ENCODE measurements around the gene ESR2. TPM values are rescaled to one million over a fixed set of nuclear protein-coding genes. Genes with fewer than 3 reads are reported as not detected.

Gene ESR2
- total RNA-seq, 4 donors from 2014 or later: 0.27 to 1.0 (median 0.78) TPM; not detected in 1

GRCh38 chr14:64064447-64064846, 229.7 kb downstream of the ESR2 start:
- WGBS, 2 donors: 96 to 99% methylated on average over 2 of the region's 2 CpGs
- H3K9me3 ChIP-seq: no peaks in the 10 kb centered on the region
- no peak for TF ChIP-seq CTCF (IDR thresholded peaks at IDR 0.05)
- no peak for TF ChIP-seq POLR2A (IDR thresholded peaks at IDR 0.05)
- H3K36me3 ChIP-seq: no peaks in the 10 kb centered on the region
- intact Hi-C loops (cut with DNase I): no loop called here
- no peak overlapping the region for H3K4me3 ChIP-seq (replicated peaks in 1 of 3)
- no peak overlapping the region for H3K27ac ChIP-seq
- no peaks in the 10 kb centered on the region for H3K27me3 ChIP-seq
- H3K4me1 ChIP-seq: peaks cover 21 to 31% of the 10 kb centered on the region in 2 donors
- DNase-seq: no peak

GRCh38 chr14:64062381-64063115, 231.6 kb downstream of the ESR2 start:
- Histone ChIP-seq H3K9me3 (no peaks in the 10 kb centered on the region), H3K4me1 (peaks cover 21 to 31% of the 10 kb centered on the region in 2 donors), H3K27me3 (no peaks in the 10 kb centered on the region), H3K36me3 (no peaks in the 10 kb centered on the region), H3K27ac (peak overlapping the region; percentile 47 to 84 (median 47)), H3K4me3 (replicated peaks in 1 of 3) (no peak overlapping the region)
- TF ChIP-seq POLR2A (IDR thresholded peaks at IDR 0.05): no peak
- no peak for TF ChIP-seq CTCF (IDR thresholded peaks at IDR 0.05)
- WGBS, 2 donors: 44 to 49% methylated on average over 7 of the region's 7 CpGs
- no peak for DNase-seq
- intact Hi-C loops (cut with DNase I): no loop called here

GRCh38 chr14:64061706-64062105, 232.5 kb downstream of the ESR2 start:
- TF ChIP-seq POLR2A (IDR thresholded peaks at IDR 0.05) (no peak), CTCF (IDR thresholded peaks at IDR 0.05) (no peak)
- peak overlapping the region; percentile 36 to 84 (median 47) for H3K27ac ChIP-seq
- DNase-seq: no peak
- H3K27me3 ChIP-seq: no peaks in the 10 kb centered on the region
- no peaks in the 10 kb centered on the region for H3K36me3 ChIP-seq
- H3K4me3 ChIP-seq (replicated peaks in 1 of 3): no peak overlapping the region
- intact Hi-C loops (cut with DNase I): no loop called here
- no peaks in the 10 kb centered on the region for H3K9me3 ChIP-seq
- 47 to 59% methylated on average over 1 of the region's 1 CpG for WGBS, 2 donors
- H3K4me1 ChIP-seq: peaks cover 21 to 31% of the 10 kb centered on the region in 2 donors

- H3K36me3 ChIP-seq: no peaks in the 10 kb centered on the region
- no peak for TF ChIP-seq POLR2A (IDR thresholded peaks at IDR 0.05)
- no peak for TF ChIP-seq CTCF (IDR thresholded peaks at IDR 0.05)
- no peaks in the 10 kb centered on the region for H3K27me3 ChIP-seq
- peak overlapping the region in 2 of 3 donors; percentile 36 to 84 for H3K27ac ChIP-seq
- no peaks in the 10 kb centered on the region for H3K9me3 ChIP-seq
- no peak overlapping the region for H3K4me3 ChIP-seq (replicated peaks in 1 of 3)
- DNase-seq: no peak
- 76 to 94% methylated on average over 1 of the region's 1 CpG for WGBS, 2 donors
- H3K4me1 ChIP-seq: peaks cover 21 to 31% of the 10 kb centered on the region in 2 donors
- intact Hi-C loops (cut with DNase I): no loop called here
Observed at GRCh38 chr14:64061115-64061514, 233.1 kb downstream of the ESR2 start.

- peak overlapping the region in 1 of 3 donors; percentile 84 for H3K27ac ChIP-seq
- no peak for DNase-seq
- peaks cover 21 to 31% of the 10 kb centered on the region in 2 donors for H3K4me1 ChIP-seq
- H3K27me3 ChIP-seq: no peaks in the 10 kb centered on the region
- H3K36me3 ChIP-seq: no peaks in the 10 kb centered on the region
- intact Hi-C loops (cut with DNase I): no loop called here
- WGBS, 2 donors: 82 to 88% methylated on average over 5 of the region's 5 CpGs
- TF ChIP-seq POLR2A (IDR thresholded peaks at IDR 0.05) (no peak), CTCF (IDR thresholded peaks at IDR 0.05) (peak in 3 of 6 experiments; percentile 15 to 31 (median 18))
- no peaks in the 10 kb centered on the region for H3K9me3 ChIP-seq
- H3K4me3 ChIP-seq (replicated peaks in 1 of 3): no peak overlapping the region
Observed at GRCh38 chr14:64060648-64061096, 233.5 kb downstream of the ESR2 start.
